Stimulated activated memory B cell treated with anti-CD40 and anti-IgM and Interleukin-4, amounts not matched to agents 10 μg/mL and 1 μg/mL and 100 μg/mL, for 72 hours (primary cell): ENCODE measurements around the gene GPT2.

Experiments
- ATAC-seq: fragments of 150-1000 bp; cut with Tn5 transposase; 2 replicates; pipeline ENCODE4 v1.10.0; 2021
- H3K27ac Mint-ChIP-seq: one replicate; pipeline ENCODE4 v1.8.0; 2022; ENCODE audit warnings: mild to moderate bottlenecking, mixed read lengths
- H3K27me3 Mint-ChIP-seq: one replicate; pipeline ENCODE4 v1.8.0; 2022; ENCODE audit warnings: mixed read lengths
- H3K36me3 Mint-ChIP-seq: one replicate; pipeline ENCODE4 v1.8.0; 2022; ENCODE audit warnings: mixed read lengths
- H3K4me1 Mint-ChIP-seq: one replicate; pipeline ENCODE4 v1.8.0; 2022; ENCODE audit warnings: mixed read lengths
- H3K4me3 Mint-ChIP-seq: one replicate; pipeline ENCODE4 v1.8.0; 2022; ENCODE audit warnings: mild to moderate bottlenecking, moderate library complexity, mixed read lengths
- H3K9me3 Mint-ChIP-seq: one replicate; pipeline ENCODE4 v1.8.0; 2022; ENCODE audit warnings: mixed read lengths

Gene GPT2

GRCh38 chr16:46901709-46902108 is 17.5 kb downstream of the GPT2 start:
- Mint-ChIP-seq H3K27ac (peak overlapping the region; percentile 39), H3K4me1 (no peaks in the 10 kb centered on the region), H3K9me3 (no peaks in the 10 kb centered on the region), H3K27me3 (no peaks in the 10 kb centered on the region), H3K36me3 (peaks cover 12% of the 10 kb centered on the region), H3K4me3 (no peak overlapping the region)
- no peak for ATAC-seq

- Mint-ChIP-seq H3K27ac (peak overlapping the region; percentile 18), H3K4me3 (no peak overlapping the region), H3K4me1 (peaks cover 10% of the 10 kb centered on the region), H3K27me3 (no peaks in the 10 kb centered on the region), H3K9me3 (no peaks in the 10 kb centered on the region), H3K36me3 (peaks cover 12% of the 10 kb centered on the region)
- ATAC-seq = no peak
These were observed 19.2 kb downstream of the GPT2 start for GRCh38 chr16:46903255-46903905.

GRCh38 chr16:46904471-46904870 is 20.3 kb downstream of the GPT2 start:
- no peak for ATAC-seq
- H3K4me1 Mint-ChIP-seq = peaks cover 17% of the 10 kb centered on the region
- no peak overlapping the region for H3K4me3 Mint-ChIP-seq
- no peaks in the 10 kb centered on the region for H3K9me3 Mint-ChIP-seq
- no peak overlapping the region for H3K27ac Mint-ChIP-seq
- H3K27me3 Mint-ChIP-seq = no peaks in the 10 kb centered on the region
- H3K36me3 Mint-ChIP-seq = peaks cover 12% of the 10 kb centered on the region

GRCh38 chr16:46906360-46907060 is 22.3 kb downstream of the GPT2 start:
- no peaks in the 10 kb centered on the region for H3K9me3 Mint-ChIP-seq
- H3K36me3 Mint-ChIP-seq = peaks cover 12% of the 10 kb centered on the region
- H3K27ac Mint-ChIP-seq = no peak overlapping the region
- ATAC-seq = no peak
- no peak overlapping the region for H3K4me3 Mint-ChIP-seq
- peaks cover 37% of the 10 kb centered on the region for H3K4me1 Mint-ChIP-seq
- no peaks in the 10 kb centered on the region for H3K27me3 Mint-ChIP-seq

- no peak for ATAC-seq
- Mint-ChIP-seq H3K36me3 (peaks cover 12% of the 10 kb centered on the region), H3K27ac (peak overlapping the region; percentile 54), H3K27me3 (no peaks in the 10 kb centered on the region), H3K4me1 (peaks cover 39% of the 10 kb centered on the region), H3K4me3 (no peak overlapping the region), H3K9me3 (no peaks in the 10 kb centered on the region)
These were observed 23.1 kb downstream of the GPT2 start for GRCh38 chr16:46907061-46907774.

GRCh38 chr16:46908540-46909372 is 24.6 kb downstream of the GPT2 start:
- peaks cover 8% of the 10 kb centered on the region for H3K36me3 Mint-ChIP-seq
- no peaks in the 10 kb centered on the region for H3K27me3 Mint-ChIP-seq
- H3K4me3 Mint-ChIP-seq = no peak overlapping the region
- H3K27ac Mint-ChIP-seq = no peak overlapping the region
- H3K4me1 Mint-ChIP-seq = peaks cover 54% of the 10 kb centered on the region
- ATAC-seq = no peak
- peaks cover 2% of the 10 kb centered on the region for H3K9me3 Mint-ChIP-seq

GRCh38 chr16:46911038-46911437 is 26.9 kb downstream of the GPT2 start:
- Mint-ChIP-seq H3K4me1 (peaks cover 73% of the 10 kb centered on the region), H3K27me3 (no peaks in the 10 kb centered on the region), H3K4me3 (peak overlapping the region; percentile 45), H3K9me3 (peaks cover 7% of the 10 kb centered on the region), H3K27ac (peak overlapping the region; percentile 75), H3K36me3 (peaks cover 10% of the 10 kb centered on the region)
- ATAC-seq = peak; percentile 75

GRCh38 chr16:46911650-46912049 is 27.5 kb downstream of the GPT2 start:
- Mint-ChIP-seq H3K27me3 (no peaks in the 10 kb centered on the region), H3K4me1 (peaks cover 79% of the 10 kb centered on the region), H3K27ac (peak overlapping the region; percentile 75)

GRCh38 chr16:46914556-46915201 is 30.5 kb downstream of the GPT2 start:
- H3K4me1 Mint-ChIP-seq = peaks cover 90% of the 10 kb centered on the region
- H3K27ac Mint-ChIP-seq = peak overlapping the region; percentile 80
- no peak overlapping the region for H3K4me3 Mint-ChIP-seq
- peaks cover 10% of the 10 kb centered on the region for H3K36me3 Mint-ChIP-seq
- peaks cover 7% of the 10 kb centered on the region for H3K9me3 Mint-ChIP-seq
- no peak for ATAC-seq
- H3K27me3 Mint-ChIP-seq = no peaks in the 10 kb centered on the region

More at GRCh38 chr16:46911650-46912049, 27.5 kb downstream of the GPT2 start:
- peaks cover 10% of the 10 kb centered on the region for H3K36me3 Mint-ChIP-seq
- peaks cover 7% of the 10 kb centered on the region for H3K9me3 Mint-ChIP-seq
- peak; percentile 18 for ATAC-seq
- no peak overlapping the region for H3K4me3 Mint-ChIP-seq

GRCh38 chr16:46915483-46916025 is 31.4 kb downstream of the GPT2 start:
- peaks cover 10% of the 10 kb centered on the region for H3K36me3 Mint-ChIP-seq
- no peak overlapping the region for H3K4me3 Mint-ChIP-seq
- H3K27ac Mint-ChIP-seq = peak overlapping the region; percentile 80
- H3K27me3 Mint-ChIP-seq = no peaks in the 10 kb centered on the region
- H3K4me1 Mint-ChIP-seq = peaks cover 89% of the 10 kb centered on the region
- peaks cover 7% of the 10 kb centered on the region for H3K9me3 Mint-ChIP-seq
- no peak for ATAC-seq

GRCh38 chr16:46916980-46917379 is 32.8 kb downstream of the GPT2 start:
- H3K27ac Mint-ChIP-seq = peak overlapping the region; percentile 80

GRCh38 chr16:46918400-46918799 is 34.2 kb downstream of the GPT2 start:
- H3K36me3 Mint-ChIP-seq = peaks cover 20% of the 10 kb centered on the region
- H3K9me3 Mint-ChIP-seq = peaks cover 5% of the 10 kb centered on the region
- H3K4me1 Mint-ChIP-seq = peaks cover 65% of the 10 kb centered on the region
- H3K27ac Mint-ChIP-seq = peak overlapping the region; percentile 80
- peak overlapping the region; percentile 63 for H3K4me3 Mint-ChIP-seq
- ATAC-seq = no peak
- no peaks in the 10 kb centered on the region for H3K27me3 Mint-ChIP-seq

More at GRCh38 chr16:46916980-46917379, 32.8 kb downstream of the GPT2 start:
- peak; percentile 11 for ATAC-seq
- Mint-ChIP-seq H3K9me3 (peaks cover 7% of the 10 kb centered on the region), H3K4me3 (peak overlapping the region; percentile 21), H3K36me3 (peaks cover 10% of the 10 kb centered on the region), H3K4me1 (peaks cover 78% of the 10 kb centered on the region), H3K27me3 (no peaks in the 10 kb centered on the region)

- H3K4me3 Mint-ChIP-seq = peak overlapping the region; percentile 63
- peak; percentile 86 for ATAC-seq
These were observed 35.0 kb downstream of the GPT2 start for GRCh38 chr16:46918905-46919792.

More at GRCh38 chr16:46918905-46919792, 35.0 kb downstream of the GPT2 start:
- H3K9me3 Mint-ChIP-seq = peaks cover 5% of the 10 kb centered on the region
- H3K36me3 Mint-ChIP-seq = peaks cover 28% of the 10 kb centered on the region
- no peaks in the 10 kb centered on the region for H3K27me3 Mint-ChIP-seq
- peak overlapping the region; percentile 80 for H3K27ac Mint-ChIP-seq
- peaks cover 59% of the 10 kb centered on the region for H3K4me1 Mint-ChIP-seq
